ENCODE data around the gene TMEM52.

DNA sequence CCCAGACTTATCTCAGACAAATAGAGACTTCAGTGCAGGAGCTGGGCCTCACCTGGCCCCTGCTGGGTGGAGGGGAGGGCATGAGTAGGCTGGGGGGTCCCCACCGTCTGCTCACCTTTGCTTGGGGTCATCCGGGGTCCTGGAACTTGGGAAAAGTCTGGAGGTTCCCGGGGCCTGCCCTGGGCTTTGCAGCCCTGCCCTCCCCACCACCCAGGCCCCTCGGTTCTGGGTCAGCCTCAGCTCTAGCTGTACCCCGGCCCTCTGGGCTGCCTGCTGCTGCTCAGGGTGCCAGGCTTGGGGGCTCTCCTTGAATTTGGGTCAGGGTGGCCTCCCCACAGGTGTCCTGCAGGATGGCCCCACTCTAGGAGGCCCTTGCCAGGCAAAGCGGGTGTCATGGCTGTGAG, 2.4 kb upstream of the TMEM52 start:
- TF ChIP-seq CTCF (IDR thresholded peaks at IDR 0.05; ENCODE audit: low read depth, low read length) (no peak), EZH2phosphoT487 (IDR thresholded peaks at IDR 0.05; ENCODE audit: low read depth) (no peak)
